ENCODE measurements around the gene USP43.

GRCh38 chr17:9755083-9755482 is 109.8 kb downstream of the USP43 start:
- TF ChIP-seq EZH2phosphoT487 (IDR thresholded peaks at IDR 0.05; ENCODE audit: insufficient read depth, low read depth) = no peak
- TF ChIP-seq EZH2 (IDR thresholded peaks at IDR 0.05; ENCODE audit: insufficient read depth, poor library complexity, severe bottlenecking) = no peak
